HEK293T (cell line): Measurements from ENCODE around the gene TSPAN17.

Source experiments
- BHLHE40 ChIP-seq: fragments of 450-650 bp; IDR thresholded peaks from 2 replicates; pipeline ENCODE4 v1.6.1; 2016; ENCODE audit warnings: mild to moderate bottlenecking, moderate library complexity, borderline replicate concordance
- ELF4 ChIP-seq: fragments of 450-650 bp; IDR thresholded peaks from 2 replicates; pipeline ENCODE4 v1.6.1; 2017; ENCODE audit warnings: antibody characterized with exemption
- FOXA1 ChIP-seq: fragments of 450-650 bp; IDR thresholded peaks from 2 replicates; pipeline ENCODE4 v1.6.1; 2016; ENCODE audit warnings: mild to moderate bottlenecking
- FOXK2 ChIP-seq: fragments of 450-650 bp; IDR thresholded peaks from 2 replicates; pipeline ENCODE4 v1.6.1; 2016; ENCODE audit warnings: mild to moderate bottlenecking
- FOXM1 ChIP-seq: fragments of 450-650 bp; IDR thresholded peaks from 2 replicates; pipeline ENCODE4 v1.6.1; 2017; ENCODE audit warnings: mild to moderate bottlenecking, borderline replicate concordance
- HDGF ChIP-seq: fragments of 450-650 bp; IDR thresholded peaks from 2 replicates; pipeline ENCODE4 v1.6.1; 2017; ENCODE audit warnings: antibody characterized with exemption, borderline replicate concordance
- LEF1 ChIP-seq: fragments of 450-650 bp; IDR thresholded peaks from 2 replicates; pipeline ENCODE4 v1.6.1; 2017; ENCODE audit warnings: mild to moderate bottlenecking, borderline replicate concordance
- NFRKB ChIP-seq: fragments of 450-650 bp; IDR thresholded peaks from 2 replicates; pipeline ENCODE4 v1.6.1; 2016; ENCODE audit warnings: mild to moderate bottlenecking, moderate library complexity
- SUZ12 ChIP-seq: fragments of 450-650 bp; IDR thresholded peaks from 2 replicates; pipeline ENCODE4 v1.6.1; 2016; ENCODE audit warnings: mild to moderate bottlenecking
- TARDBP ChIP-seq: fragments of 450-650 bp; IDR thresholded peaks from 2 replicates; pipeline ENCODE4 v1.6.1; 2016
- TF ChIP-seq, protein P1 (sequence below): fragments of 450-650 bp; IDR thresholded peaks from 2 replicates; pipeline ENCODE4 v1.6.1; 2016

DNA sequence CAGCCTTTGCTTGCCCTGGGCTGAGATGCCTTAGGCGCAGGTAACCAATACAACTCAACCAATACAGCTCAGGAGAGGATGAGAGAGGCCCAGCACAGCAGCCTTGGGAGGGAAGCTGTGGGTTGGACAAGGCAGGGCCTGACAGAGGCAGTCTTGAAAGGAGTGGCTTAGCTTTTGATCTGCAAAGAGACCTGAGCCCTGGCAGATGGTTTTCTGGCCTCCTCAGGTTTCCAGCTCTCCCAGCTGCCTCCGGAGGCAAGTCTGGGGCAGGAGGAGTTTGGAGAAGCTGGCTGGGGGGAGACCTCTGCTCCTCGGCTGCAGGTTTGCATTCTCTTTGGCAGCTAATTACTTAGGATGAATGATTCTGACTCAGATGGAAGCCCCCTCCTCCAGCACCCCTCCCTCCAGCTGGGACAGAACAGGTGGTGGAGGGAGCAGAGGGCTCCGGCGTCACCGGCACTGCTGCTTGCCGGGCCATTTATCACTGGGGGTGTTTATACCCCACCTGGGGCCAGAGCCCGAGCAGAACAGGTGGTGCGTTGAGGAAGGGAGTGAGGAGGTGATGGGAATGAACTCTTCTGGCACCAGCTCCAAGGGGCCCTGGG, 50.8 kb downstream of the TSPAN17 start:
- TF ChIP-seq NFRKB (no peak), FOXK2 (no peak), BHLHE40 (no peak), TARDBP (no peak), ELF4 (no peak), SUZ12 (no peak), LEF1 (no peak), FOXM1 (no peak), FOXA1 (no peak), HDGF (no peak)
- TF ChIP-seq, protein P1, sequence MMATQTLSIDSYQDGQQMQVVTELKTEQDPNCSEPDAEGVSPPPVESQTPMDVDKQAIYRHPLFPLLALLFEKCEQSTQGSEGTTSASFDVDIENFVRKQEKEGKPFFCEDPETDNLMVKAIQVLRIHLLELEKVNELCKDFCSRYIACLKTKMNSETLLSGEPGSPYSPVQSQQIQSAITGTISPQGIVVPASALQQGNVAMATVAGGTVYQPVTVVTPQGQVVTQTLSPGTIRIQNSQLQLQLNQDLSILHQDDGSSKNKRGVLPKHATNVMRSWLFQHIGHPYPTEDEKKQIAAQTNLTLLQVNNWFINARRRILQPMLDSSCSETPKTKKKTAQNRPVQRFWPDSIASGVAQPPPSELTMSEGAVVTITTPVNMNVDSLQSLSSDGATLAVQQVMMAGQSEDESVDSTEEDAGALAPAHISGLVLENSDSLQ: no peak
